ENCODE results near the gene GNLY. TPM values are rescaled to one million over a fixed set of nuclear protein-coding genes. Genes with fewer than 3 reads are reported as not detected.
A peak's percentile ranks its signal among the peaks of the same experiment; 100 is the strongest.

The GNLY gene
- total and polyA plus RNA-seq, 2 of the 13 experiments (the other 11 are each of a cell fraction or from before 2014, with no cell fraction given): not detected

DNA sequence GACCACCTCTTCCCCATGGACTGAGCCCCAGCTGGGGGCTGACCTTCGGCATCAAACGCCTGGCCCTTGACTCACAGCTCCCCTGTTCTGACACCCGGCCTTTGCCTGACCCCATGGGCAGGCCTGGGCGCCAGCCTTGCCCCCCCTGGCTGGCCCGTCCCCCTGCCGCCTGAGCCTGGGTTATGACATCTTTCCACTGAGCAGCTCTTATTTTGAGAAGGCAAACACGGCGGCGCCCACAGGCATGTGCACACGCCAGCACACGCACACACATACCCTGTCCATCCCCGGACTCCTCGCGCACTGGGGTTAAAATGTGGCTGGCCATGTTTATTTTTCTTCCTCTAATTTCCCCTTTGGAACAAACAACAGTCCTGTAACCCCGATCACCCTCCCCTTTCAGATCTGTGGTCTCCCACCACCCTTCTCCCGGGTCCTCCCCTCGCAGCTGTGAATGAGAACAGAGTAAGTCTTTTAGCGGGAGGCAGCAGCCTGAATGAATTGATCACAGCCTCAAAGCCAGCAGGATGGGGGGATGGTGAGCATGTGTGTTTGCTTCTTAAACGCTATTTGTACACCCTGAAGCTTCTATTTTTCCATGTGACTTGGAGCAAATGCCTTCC is 47.8 kb downstream of the GNLY start (continued):
- TF ChIP-seq ZNF546 (CRISPR knock-in tag; conservative IDR thresholded peaks at IDR 0.05) (no peak), ETV6 (CRISPR knock-in tag; conservative IDR thresholded peaks at IDR 0.05) (no peak), TAF15 (IDR thresholded peaks at IDR 0.05; ENCODE audit: low read depth, low read length, poor library complexity, severe bottlenecking) (no peak), RELA (CRISPR knock-in tag; IDR thresholded peaks at IDR 0.05) (no peak), KLF15 (CRISPR knock-in tag; IDR thresholded peaks at IDR 0.05; ENCODE audit: borderline replicate concordance) (no peak), ZNF256 (CRISPR knock-in tag; conservative IDR thresholded peaks at IDR 0.05) (no peak), SMAD3 (CRISPR knock-in tag; IDR thresholded peaks at IDR 0.05) (no peak), MBNL3 (CRISPR knock-in tag; conservative IDR thresholded peaks at IDR 0.05) (no peak), MYC (CRISPR knock-in tag; IDR thresholded peaks at IDR 0.05; ENCODE audit: borderline replicate concordance) (peak; percentile 43; the same call in 1 of the 2 replicates), ZNF282 (IDR thresholded peaks at IDR 0.05; ENCODE audit: partially characterized antibody) (no peak), ZFY (CRISPR knock-in tag; IDR thresholded peaks at IDR 0.05) (0 out of 2 replicates have a peak, but pooled peaks have one; percentile 21), DNMT3B (CRISPR knock-in tag; conservative IDR thresholded peaks at IDR 0.05) (no peak), GTF3A (CRISPR knock-in tag; conservative IDR thresholded peaks at IDR 0.05) (0 out of 2 replicates have a peak, but pooled peaks have one; percentile 10), ZNF432 (CRISPR knock-in tag; IDR thresholded peaks at IDR 0.05; ENCODE audit: borderline replicate concordance) (no peak)
- TF ChIP-seq, protein P1, sequence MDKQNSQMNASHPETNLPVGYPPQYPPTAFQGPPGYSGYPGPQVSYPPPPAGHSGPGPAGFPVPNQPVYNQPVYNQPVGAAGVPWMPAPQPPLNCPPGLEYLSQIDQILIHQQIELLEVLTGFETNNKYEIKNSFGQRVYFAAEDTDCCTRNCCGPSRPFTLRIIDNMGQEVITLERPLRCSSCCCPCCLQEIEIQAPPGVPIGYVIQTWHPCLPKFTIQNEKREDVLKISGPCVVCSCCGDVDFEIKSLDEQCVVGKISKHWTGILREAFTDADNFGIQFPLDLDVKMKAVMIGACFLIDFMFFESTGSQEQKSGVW (CRISPR knock-in tag; IDR thresholded peaks at IDR 0.05; ENCODE audit: borderline replicate concordance): no peak
- TF ChIP-seq, protein P2, sequence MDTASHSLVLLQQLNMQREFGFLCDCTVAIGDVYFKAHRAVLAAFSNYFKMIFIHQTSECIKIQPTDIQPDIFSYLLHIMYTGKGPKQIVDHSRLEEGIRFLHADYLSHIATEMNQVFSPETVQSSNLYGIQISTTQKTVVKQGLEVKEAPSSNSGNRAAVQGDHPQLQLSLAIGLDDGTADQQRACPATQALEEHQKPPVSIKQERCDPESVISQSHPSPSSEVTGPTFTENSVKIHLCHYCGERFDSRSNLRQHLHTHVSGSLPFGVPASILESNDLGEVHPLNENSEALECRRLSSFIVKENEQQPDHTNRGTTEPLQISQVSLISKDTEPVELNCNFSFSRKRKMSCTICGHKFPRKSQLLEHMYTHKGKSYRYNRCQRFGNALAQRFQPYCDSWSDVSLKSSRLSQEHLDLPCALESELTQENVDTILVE (CRISPR knock-in tag; IDR thresholded peaks at IDR 0.05): no peak
- TF ChIP-seq, protein P3, sequence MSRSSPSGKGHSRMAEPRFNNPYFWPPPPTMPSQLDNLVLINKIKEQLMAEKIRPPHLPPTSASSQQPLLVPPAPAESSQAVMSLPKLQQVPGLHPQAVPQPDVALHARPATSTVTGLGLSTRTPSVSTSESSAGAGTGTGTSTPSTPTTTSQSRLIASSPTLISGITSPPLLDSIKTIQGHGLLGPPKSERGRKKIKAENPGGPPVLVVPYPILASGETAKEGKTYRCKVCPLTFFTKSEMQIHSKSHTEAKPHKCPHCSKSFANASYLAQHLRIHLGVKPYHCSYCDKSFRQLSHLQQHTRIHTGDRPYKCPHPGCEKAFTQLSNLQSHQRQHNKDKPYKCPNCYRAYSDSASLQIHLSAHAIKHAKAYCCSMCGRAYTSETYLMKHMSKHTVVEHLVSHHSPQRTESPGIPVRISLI (CRISPR knock-in tag; IDR thresholded peaks at IDR 0.05; ENCODE audit: borderline replicate concordance): no peak
- TF ChIP-seq, protein P4, sequence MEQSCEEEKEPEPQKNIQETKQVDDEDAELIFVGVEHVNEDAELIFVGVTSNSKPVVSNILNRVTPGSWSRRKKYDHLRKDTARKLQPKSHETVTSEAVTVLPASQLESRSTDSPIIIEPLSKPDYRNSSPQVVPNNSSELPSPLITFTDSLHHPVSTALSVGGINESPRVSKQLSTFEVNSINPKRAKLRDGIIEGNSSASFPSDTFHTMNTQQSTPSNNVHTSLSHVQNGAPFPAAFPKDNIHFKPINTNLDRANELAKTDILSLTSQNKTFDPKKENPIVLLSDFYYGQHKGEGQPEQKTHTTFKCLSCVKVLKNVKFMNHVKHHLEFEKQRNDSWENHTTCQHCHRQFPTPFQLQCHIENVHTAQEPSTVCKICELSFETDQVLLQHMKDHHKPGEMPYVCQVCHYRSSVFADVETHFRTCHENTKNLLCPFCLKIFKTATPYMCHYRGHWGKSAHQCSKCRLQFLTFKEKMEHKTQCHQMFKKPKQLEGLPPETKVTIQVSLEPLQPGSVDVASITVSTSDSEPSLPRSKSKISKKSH (CRISPR knock-in tag; IDR thresholded peaks at IDR 0.05; ENCODE audit: borderline replicate concordance): 0 out of 2 replicates have a peak, but pooled peaks have one; percentile 12
- TF ChIP-seq, protein P5, sequence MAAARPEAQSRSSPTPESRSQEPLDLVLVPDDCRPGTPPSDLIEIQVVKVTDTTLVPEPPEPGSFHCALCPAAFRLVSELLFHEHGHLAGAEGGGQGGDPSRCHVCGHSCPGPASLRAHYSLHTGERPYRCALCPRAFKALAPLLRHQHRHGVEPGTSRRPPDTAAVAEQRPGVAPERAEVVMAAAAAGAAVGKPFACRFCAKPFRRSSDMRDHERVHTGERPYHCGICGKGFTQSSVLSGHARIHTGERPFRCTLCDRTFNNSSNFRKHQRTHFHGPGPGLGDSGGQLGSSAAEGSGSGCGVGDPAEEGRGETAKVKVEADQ (CRISPR knock-in tag; IDR thresholded peaks at IDR 0.05; ENCODE audit: borderline replicate concordance): no peak
- TF ChIP-seq, protein P6, sequence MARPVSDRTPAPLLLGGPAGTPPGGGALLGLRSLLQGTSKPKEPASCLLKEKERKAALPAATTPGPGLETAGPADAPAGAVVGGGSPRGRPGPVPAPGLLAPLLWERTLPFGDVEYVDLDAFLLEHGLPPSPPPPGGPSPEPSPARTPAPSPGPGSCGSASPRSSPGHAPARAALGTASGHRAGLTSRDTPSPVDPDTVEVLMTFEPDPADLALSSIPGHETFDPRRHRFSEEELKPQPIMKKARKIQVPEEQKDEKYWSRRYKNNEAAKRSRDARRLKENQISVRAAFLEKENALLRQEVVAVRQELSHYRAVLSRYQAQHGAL (CRISPR knock-in tag; IDR thresholded peaks at IDR 0.05; ENCODE audit: not compliant biosample characterization): no peak
